MM.1S (cell line): ENCODE results near the gene FDPS.

Source experiments
- EZH2 ChIP-seq: fragments of 300-600 bp; sonication (generic); optimal IDR thresholded peaks from 2 replicates; pipeline ENCODE3; 2017; ENCODE audit warnings: low read depth, mild to moderate bottlenecking, antibody characterized with exemption, low read length, mixed read lengths
- TF ChIP-seq, protein P1 (sequence below): fragments of 300-600 bp; sonication (generic); IDR thresholded peaks from 2 replicates; pipeline ENCODE4 v1.5.1; 2016; ENCODE audit warnings: antibody characterized with exemption, low read length, mixed read lengths

DNA sequence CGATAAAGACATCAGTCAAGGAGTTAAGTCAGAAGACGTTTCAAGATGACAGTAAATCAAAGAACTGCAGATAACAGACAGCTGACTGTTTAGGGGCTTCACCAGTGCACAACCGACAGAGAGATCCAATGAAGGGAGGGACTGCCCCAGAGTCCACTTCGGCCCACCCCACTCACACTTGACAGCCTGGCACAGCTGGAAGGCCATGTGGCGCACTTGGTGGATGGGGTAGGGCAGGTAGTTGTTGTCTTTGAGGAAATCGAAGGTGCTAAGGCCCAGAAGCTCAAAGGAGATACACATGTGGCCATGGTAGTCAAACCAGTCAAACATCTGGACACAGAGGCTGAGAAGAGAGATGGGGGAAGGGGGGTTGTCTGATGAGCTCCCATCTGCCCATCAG, 42.1 kb upstream of the FDPS start:
- TF ChIP-seq, protein P1, sequence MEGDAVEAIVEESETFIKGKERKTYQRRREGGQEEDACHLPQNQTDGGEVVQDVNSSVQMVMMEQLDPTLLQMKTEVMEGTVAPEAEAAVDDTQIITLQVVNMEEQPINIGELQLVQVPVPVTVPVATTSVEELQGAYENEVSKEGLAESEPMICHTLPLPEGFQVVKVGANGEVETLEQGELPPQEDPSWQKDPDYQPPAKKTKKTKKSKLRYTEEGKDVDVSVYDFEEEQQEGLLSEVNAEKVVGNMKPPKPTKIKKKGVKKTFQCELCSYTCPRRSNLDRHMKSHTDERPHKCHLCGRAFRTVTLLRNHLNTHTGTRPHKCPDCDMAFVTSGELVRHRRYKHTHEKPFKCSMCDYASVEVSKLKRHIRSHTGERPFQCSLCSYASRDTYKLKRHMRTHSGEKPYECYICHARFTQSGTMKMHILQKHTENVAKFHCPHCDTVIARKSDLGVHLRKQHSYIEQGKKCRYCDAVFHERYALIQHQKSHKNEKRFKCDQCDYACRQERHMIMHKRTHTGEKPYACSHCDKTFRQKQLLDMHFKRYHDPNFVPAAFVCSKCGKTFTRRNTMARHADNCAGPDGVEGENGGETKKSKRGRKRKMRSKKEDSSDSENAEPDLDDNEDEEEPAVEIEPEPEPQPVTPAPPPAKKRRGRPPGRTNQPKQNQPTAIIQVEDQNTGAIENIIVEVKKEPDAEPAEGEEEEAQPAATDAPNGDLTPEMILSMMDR, result no peak
- no peak for TF ChIP-seq EZH2
